ENCODE data around the gene SAMD14. TPM values are rescaled to one million over a fixed set of nuclear protein-coding genes. Genes with fewer than 3 reads are reported as not detected.
"Not testable (repeated sequence)": the region's sequence is repeated elsewhere in the genome, so short reads cannot be mapped to it uniquely, and the experiment has no call there.

SAMD14 gene
- total RNA-seq, 1 donor from 2014 or later, result 0.16 TPM

DNA sequence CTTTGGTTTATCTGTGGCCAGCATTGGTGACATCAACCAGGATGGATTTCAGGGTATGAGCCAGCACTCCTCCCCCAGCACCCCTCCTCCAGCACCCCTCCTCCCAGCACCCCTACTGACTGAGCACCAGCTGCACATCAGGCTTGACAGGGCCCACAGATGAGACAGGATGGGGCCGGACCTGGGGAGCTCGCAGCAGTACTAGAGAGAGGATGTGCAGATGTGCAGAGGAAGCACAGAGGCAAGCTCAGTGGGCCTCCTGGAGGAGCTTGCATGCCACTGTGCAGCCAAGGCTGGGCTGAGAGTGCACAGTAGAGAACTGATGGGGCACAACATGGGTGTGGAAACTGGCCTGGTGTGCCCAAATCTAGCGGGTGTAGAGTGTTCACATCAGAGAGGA is 57.8 kb downstream of the SAMD14 start:
- ATAC-seq, result no peak

DNA sequence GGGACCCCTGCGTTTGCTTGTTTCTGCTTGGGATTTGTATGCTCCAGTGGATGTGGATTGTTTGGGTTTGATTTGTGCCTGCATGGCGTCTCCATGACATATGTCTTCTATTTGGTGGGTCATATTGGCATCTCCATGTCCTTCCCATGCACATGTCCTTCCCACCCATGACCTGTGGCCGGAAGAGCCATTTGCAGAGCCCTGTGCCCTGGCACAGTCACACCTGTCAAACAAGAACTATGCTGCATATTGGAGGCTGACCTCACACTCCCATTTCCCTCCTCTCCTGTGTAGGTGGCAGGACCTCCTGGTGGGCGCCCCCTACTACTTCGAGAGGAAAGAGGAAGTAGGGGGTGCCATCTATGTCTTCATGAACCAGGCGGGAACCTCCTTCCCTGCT is 58.3 kb downstream of the SAMD14 start:
- ATAC-seq, result no peak

DNA sequence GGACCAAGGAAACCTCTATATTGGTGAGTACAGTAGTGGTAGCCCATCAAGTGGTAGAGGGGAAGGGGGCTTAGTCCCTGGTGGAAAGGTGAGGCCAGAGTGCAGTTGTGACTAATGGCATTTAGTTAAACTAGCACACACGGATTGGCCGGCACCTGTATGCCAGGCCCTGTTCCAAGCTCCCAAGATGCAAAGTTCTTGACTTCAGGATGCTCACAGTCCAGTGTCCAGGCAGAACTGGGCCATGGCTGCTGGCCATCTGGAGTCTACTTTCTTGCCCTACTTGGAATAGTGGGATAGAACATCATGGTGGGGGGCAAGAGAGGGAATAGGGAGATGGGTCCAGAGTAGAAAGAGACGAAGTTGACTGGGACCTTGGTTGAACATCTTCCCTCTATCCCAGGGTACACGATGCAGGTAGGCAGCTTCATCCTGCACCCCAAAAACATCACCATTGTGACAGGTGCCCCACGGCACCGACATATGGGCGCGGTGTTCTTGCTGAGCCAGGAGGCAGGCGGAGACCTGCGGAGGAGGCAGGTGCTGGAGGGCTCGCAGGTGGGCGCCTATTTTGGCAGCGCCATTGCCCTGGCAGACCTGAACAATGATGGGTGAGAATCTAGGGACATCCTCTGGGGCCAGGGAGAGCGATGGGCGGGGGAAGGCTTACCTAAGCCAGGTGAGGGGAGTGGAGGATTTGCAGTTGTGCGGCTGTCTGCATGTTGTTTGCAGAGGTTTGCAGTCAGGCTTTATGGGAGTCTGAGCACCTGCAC is 58.9 kb downstream of the SAMD14 start:
- ATAC-seq, result no peak

DNA sequence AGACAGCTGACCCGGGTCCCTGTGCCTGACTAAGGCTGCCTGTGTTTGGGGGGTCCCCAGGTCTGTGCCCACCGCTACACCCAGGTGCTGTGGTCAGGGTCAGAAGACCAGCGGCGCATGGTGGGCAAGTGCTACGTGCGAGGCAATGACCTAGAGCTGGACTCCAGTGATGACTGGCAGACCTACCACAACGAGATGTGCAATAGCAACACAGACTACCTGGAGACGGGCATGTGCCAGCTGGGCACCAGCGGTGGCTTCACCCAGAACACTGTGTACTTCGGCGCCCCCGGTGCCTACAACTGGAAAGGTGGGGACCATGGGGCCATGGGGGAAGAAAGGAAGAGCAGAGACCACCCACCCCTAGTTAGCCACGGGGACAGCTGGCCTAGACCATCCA is 62.0 kb downstream of the SAMD14 start:
- no peak for ATAC-seq

DNA sequence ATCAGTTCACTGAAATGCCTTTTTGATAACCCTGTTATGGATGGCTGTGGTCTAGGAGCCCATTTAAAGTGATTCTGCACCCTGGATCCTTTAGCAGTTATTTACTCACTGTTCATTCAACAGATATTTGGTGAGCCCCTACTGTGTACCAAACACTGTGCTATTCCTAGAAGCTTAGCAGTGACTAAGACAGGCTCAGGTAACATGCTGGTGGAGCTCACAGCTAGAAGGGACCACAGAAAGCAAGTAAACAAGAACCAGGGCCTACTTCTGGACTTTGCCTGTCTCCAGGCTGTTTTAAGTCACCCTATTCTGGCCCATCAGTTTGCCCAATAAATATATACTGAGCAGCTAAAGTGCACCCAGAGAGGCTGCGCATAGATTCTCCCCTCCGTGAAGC is 63.0 kb downstream of the SAMD14 start:
- no peak for ATAC-seq

DNA sequence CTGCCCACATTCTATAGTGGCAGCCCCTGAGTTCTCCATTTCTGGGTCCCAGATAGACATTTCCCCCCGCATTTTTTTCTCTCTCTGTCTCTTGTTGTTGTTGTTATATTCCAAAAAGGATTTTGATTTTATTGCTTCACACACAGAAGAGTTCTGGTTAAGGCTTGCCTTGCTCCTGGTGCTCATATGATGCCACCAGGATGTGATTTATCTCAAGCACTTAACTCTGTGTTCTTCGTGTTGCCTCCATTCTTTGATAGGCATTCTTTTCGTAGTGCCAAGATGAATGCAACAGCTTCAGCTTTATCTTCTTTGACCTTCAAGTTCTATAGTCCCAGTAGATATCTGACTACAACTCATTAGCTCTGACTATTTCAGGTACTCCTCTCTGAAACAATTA is 64.9 kb downstream of the SAMD14 start:
- ATAC-seq, result no peak

DNA sequence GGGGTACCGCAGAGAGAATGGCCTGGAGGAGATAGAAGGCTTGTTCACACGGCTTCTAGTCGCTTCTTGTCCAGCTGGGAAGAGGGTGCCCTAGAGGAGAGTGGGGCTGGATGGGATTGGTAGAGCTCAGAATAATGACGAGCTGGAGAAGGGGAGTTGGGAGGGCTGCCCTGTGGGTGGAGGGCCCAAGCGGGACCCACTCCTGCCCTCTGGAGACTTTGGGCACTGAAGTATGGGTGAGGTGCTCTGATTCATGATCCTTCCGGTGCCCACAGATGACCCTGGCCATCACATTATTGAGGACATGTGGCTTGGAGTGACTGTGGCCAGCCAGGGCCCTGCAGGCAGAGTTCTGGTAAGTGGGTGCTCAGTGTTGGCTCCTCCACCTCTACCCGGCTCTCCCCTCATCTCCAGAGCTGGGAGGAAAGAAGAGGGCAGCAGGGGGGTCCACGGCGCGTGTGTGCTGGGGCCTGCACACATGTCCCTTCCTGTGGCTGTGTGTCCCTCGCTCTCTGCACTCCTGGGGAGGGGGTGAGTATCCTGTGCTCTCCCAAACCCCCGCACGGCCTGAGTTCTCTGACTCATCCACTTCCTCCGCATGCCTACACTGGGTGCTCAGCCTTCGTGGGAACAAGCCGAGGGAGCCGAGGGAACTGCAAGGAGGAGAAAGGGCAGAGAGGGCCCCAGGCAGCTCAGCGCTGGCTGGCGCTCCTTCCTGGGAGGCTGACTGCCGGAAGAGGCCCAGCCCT is 65.5 kb downstream of the SAMD14 start:
- peak; percentile 65 for ATAC-seq

DNA sequence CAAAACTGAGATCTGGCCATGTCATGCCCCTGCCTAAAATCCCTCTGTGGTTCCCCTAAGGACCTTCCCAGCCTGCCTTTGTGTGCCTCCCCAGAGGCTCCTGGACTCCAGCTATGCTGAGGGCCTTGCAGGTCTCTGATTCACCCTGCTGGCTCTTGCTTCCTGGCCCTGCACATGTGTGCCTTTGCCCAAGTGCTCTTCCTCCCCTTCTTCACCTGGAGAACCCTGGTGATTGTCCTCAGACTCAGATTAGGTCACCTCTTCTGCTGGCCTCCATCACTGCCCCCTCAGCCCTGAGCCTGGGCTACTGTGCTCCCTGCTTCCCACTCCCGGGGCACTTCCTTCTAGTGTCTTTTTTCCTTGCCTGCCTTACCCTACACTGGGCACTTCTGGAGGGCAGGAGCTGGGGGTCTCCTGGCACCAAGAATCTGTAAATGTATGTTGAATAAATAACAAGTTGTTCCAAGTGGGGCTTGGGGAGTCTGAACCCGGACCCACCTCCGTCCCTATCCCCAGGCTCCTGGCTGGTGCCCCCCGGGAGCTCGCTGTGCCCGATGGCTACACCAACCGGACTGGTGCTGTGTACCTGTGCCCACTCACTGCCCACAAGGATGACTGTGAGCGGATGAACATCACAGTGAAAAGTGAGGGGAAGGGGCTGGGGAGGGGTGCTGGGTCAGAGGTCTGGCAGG is 66.3 kb downstream of the SAMD14 start:
- ATAC-seq, result no peak

DNA sequence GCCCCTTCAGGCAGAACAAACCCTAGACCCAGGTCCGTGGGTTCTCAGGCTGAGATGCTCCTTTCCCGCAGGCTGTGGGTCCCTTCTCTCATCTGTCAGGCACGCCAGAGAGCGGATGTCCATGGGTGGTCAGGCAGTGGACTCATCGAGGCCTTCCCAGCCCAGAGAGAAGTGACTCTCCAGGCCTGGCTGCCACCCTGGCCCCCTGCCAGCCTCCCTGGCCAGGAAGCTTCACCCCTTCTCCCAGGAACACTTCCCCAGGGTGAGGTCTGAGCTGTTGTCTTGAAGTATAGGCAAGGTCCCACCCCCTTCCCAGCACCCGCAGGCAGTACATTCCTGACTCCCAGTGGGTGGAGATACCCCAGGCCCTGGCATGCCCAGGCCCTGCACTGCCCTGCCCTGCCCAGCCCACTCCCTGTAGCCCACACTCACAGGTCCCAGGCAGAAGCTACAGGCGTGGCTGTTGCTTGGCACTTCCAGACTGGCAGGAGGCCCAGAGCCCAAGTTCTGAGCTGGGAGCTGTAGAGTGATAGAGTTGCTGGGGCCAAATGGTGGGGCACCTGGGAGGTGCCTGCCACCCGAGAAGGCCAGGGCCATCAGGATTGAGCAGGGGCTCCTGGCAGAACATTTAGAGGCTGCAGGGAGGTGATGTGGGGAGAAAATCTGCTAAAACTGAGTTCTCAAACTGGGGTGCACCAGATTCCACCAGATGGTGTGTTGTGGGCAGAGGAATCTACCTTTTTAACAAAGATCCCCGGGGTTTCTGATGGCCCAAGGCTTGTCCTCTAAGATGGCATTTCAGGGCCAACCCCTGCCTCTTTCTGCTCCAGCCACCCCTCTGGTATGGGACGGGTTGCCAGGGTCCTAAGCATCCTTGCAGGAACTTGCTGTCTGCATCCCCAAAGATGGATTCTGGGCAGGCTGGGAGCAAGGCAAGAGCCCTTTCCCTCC is 67.4 kb downstream of the SAMD14 start:
- peak; percentile 94 for ATAC-seq

DNA sequence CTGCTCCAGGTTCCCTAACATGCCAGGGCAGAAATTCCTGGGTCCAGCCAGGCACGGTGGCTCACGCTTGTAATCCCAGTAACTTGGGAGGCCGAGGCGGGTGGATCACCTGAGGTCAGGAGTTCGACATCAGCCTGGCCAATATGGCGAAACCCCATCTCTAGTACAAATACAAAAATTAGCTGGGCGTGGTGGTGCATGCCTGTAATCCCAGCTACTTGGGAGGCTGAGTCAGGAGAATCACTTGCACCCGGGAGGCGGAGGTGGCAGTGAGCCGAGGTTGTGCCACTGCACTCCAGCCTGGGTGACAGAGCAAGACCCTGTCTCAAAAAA is 68.3 kb downstream of the SAMD14 start:
- not testable (repeated sequence) for ATAC-seq

DNA sequence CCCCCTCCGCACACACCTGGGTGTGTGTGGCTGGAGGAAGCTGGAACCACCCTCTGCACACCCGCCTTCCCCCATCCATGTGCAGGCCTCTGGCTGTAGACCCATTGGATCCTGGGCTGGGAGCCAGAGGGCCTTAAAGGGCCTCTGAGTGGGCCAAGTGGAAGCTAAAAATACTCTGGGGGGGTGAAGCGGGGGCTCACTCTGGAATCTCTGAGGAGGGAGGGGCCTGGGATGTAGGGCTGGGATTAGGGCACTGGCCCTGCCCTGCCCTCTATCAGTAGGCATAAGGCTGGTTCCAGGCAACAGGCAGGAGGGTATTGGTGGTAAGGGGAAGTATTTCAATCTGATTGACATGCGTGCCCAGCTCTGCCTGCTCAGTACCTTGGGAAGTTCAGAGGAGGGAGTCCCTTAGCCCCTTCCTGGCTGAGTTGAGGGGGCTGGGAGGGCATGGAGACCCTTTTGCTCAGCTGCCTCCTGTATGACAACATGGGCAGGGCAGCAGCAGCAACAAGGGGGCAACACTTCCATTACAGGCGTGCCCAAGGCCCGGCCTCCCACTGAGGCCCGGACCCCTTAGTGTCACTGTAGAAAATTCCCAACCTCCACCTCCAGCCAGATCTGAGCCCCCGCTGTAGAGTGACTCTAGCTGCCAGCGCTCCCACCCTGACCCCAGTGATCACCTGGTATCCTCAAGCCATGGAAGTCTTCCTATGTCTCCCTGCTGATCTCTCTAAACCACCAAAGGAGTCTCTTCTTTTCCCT is 68.8 kb downstream of the SAMD14 start:
- no peak for ATAC-seq

Other genes with a start within 250 kb of the SAMD14 start
- gene DLX4, start 161.0 kb downstream of the SAMD14 start, total RNA-seq, result 0.52 TPM
- 4.0 TPM for gene DLX3, start 134.9 kb downstream of the SAMD14 start, total RNA-seq
- gene ITGA3, start 74.0 kb downstream of the SAMD14 start, total RNA-seq, result 83.1 TPM
- 13.6 TPM for gene PDK2, start 34.8 kb downstream of the SAMD14 start, total RNA-seq
- 26.3 TPM for gene PPP1R9B, start 20.5 kb upstream of the SAMD14 start, total RNA-seq
- 0.64 TPM for gene SGCA, start 35.8 kb upstream of the SAMD14 start, total RNA-seq
- 42.7 TPM for gene COL1A1, start 71.5 kb upstream of the SAMD14 start, total RNA-seq
- gene TMEM92, start 144.3 kb upstream of the SAMD14 start, total RNA-seq, result 0.88 TPM
- 10.8 TPM for gene XYLT2, start 216.0 kb upstream of the SAMD14 start, total RNA-seq
- gene MRPL27, start 243.0 kb upstream of the SAMD14 start, total RNA-seq, result 64.7 TPM
- gene EME1, start 243.1 kb upstream of the SAMD14 start, total RNA-seq, result 2.4 TPM